Left lung (tissue), 10 donors: Measurements from ENCODE around the gene NDP. TPM values are rescaled to one million over a fixed set of nuclear protein-coding genes. Genes with fewer than 3 reads are reported as not detected.
A peak's percentile ranks its signal among the peaks of the same experiment; 100 is the strongest.

ENCODE experiments used
- ATAC-seq: fragments of 200-7000 bp; cut with Tn5 transposase; one replicate; pipeline ENCODE4 v1.9.1; 2020; ENCODE audit warnings: moderate library complexity
- DNase-seq, 4 donors: peaks; one replicate each; pipeline ENCODE4 v3.0.0-alpha.2; 2013 to 2020
- H3K27ac ChIP-seq, 2 donors: fragments of 200-600 bp; sonication (generic) in 1 of 2; one replicate each; pipeline versions ENCODE4 v1.5.0 to v1.8.0; 2020 to 2021
- H3K27me3 ChIP-seq, 2 donors: fragments of 200-600 bp; sonication (generic) in 1 of 2; one replicate each; pipeline versions ENCODE4 v1.5.0 to v1.8.0; 2020 to 2021
- H3K36me3 ChIP-seq, 2 donors: fragments of 200-600 bp; sonication (generic) in 1 of 2; one replicate each; pipeline versions ENCODE4 v1.5.0 to v1.8.0; 2020 to 2021
- H3K4me1 ChIP-seq, 2 donors: fragments of 200-600 bp; one replicate each; pipeline ENCODE4 v1.8.0; 2021
- H3K4me3 ChIP-seq, 2 donors: fragments of 200-600 bp; sonication (generic) in 1 of 2; one replicate each; pipeline versions ENCODE4 v1.5.0 to v1.8.0; 2020 to 2021; ENCODE audit warnings: mild to moderate bottlenecking in 1 of 2
- H3K9me3 ChIP-seq, 2 donors: fragments of 200-600 bp; sonication (generic) in 1 of 2; one replicate each; pipeline versions ENCODE4 v1.5.0 to v1.8.0; 2020 to 2021
- CTCF ChIP-seq, 2 donors: fragments of 200-600 bp; sonication (generic) in 1 of 2; IDR thresholded peaks; one replicate each; pipeline versions ENCODE4 v1.5.0 to v1.8.0; 2021; ENCODE audit warnings: antibody characterized with exemption in 2 of 2
- intact Hi-C, 2 donors: fragments of 100-400 bp; cut with DNase I; formaldehyde crosslinking; loops; one replicate each; pipeline versions ENCODE4 v1.11.2 to v1.14.2; 2022
- polyA plus RNA-seq, 6 donors: library from polyadenylated mRNA; unstranded; fragments of 120-200 nt; gene quantifications; one replicate each; pipeline ENCODE4 v1.2.1, GENCODE V29; 2013; ENCODE audit not compliant: insufficient read length in 6 of 6
- total RNA-seq, 2 donors: library from RNA; stranded (reverse); fragmentation: NEBNext Ultra II Directional; extraction: Animal tissue kit (Norgen Biotek cat#: 25700); gene quantifications; one replicate each; pipeline ENCODE4 v1.2.1, GENCODE V29; 2021
- donor health status: DM: no; HTN: yes; CAD: no.
- donor health status: DM: no; HTN: no; CAD: no.

Gene NDP
- total and polyA plus RNA-seq, 8 donors = 0.21 to 0.52 (median 0.35) TPM; not detected in 2

GRCh38 chrX:44017676-44018075 is 44.5 kb upstream of the NDP start:
- DNase-seq = no peak
- Histone ChIP-seq H3K4me3 (no peak overlapping the region), H3K27ac (no peak overlapping the region), H3K27me3 (no peaks in the 10 kb centered on the region), H3K4me1 (no peaks in the 10 kb centered on the region), H3K36me3 (no peaks in the 10 kb centered on the region), H3K9me3 (no peaks in the 10 kb centered on the region)
- TF ChIP-seq CTCF (IDR thresholded peaks at IDR 0.05) = no peak
- intact Hi-C loops = no loop called here
- ATAC-seq = no peak

- no peak overlapping the region for H3K27ac ChIP-seq
- H3K27me3 ChIP-seq = no peaks in the 10 kb centered on the region
- no peaks in the 10 kb centered on the region for H3K36me3 ChIP-seq
- no peak for TF ChIP-seq CTCF (IDR thresholded peaks at IDR 0.05)
- no peak overlapping the region for H3K4me3 ChIP-seq
- DNase-seq (no peak), ATAC-seq (no peak)
- intact Hi-C loops = no loop called here
- no peaks in the 10 kb centered on the region for H3K9me3 ChIP-seq
- peaks cover 0 to 6% of the 10 kb centered on the region in 2 donors for H3K4me1 ChIP-seq
Measured at GRCh38 chrX:44016906-44017305, 43.7 kb upstream of the NDP start.

GRCh38 chrX:44012484-44013096 is 39.4 kb upstream of the NDP start:
- Histone ChIP-seq H3K9me3 (no peaks in the 10 kb centered on the region), H3K4me1 (peaks cover 0 to 14% of the 10 kb centered on the region in 2 donors), H3K36me3 (no peaks in the 10 kb centered on the region), H3K27me3 (no peaks in the 10 kb centered on the region), H3K27ac (peak overlapping the region in 1 of 2 donors; percentile 80), H3K4me3 (no peak overlapping the region)
- intact Hi-C loops = no loop called here
- TF ChIP-seq CTCF (IDR thresholded peaks at IDR 0.05) = no peak
- peak in 2 of 4 donors; percentile 56 to 63 for DNase-seq
- peak; percentile 78 for ATAC-seq

- Histone ChIP-seq H3K27ac (peak overlapping the region in 1 of 2 donors; percentile 80), H3K36me3 (no peaks in the 10 kb centered on the region), H3K4me1 (peaks cover 0 to 14% of the 10 kb centered on the region in 2 donors), H3K4me3 (no peak overlapping the region), H3K9me3 (no peaks in the 10 kb centered on the region), H3K27me3 (no peaks in the 10 kb centered on the region)
- ATAC-seq = peak; percentile 23
- DNase-seq = no peak
- no peak for TF ChIP-seq CTCF (IDR thresholded peaks at IDR 0.05)
- intact Hi-C loops = no loop called here
Measured at GRCh38 chrX:44011506-44011905, 38.3 kb upstream of the NDP start.

GRCh38 chrX:44010626-44011025 is 37.4 kb upstream of the NDP start:
- ATAC-seq = no peak
- Histone ChIP-seq H3K27ac (no peak overlapping the region), H3K36me3 (no peaks in the 10 kb centered on the region), H3K4me3 (no peak overlapping the region), H3K27me3 (no peaks in the 10 kb centered on the region), H3K4me1 (peaks cover 0 to 14% of the 10 kb centered on the region in 2 donors), H3K9me3 (no peaks in the 10 kb centered on the region)
- no peak for TF ChIP-seq CTCF (IDR thresholded peaks at IDR 0.05)
- DNase-seq = no peak
- intact Hi-C loops = no loop called here
